ENCODE results near the gene LRRC37B.
"Not testable (repeated sequence)": the region's sequence is repeated elsewhere in the genome, so short reads cannot be mapped to it uniquely, and the experiment has no call there.

LRRC37B gene

GRCh38 chr17:32010114-32010513 lies 2.9 kb downstream of the LRRC37B start:
- H3K4me3 ChIP-seq (ENCODE audit: low read depth in 1 of 5, low read length in 5 of 5), result no peak overlapping the region
- peaks cover 2 to 30% (median 23%) of the 10 kb centered on the region in 5 donors for H3K4me1 ChIP-seq (ENCODE audit: control insufficient read depth in 5 of 5, insufficient read depth in 5 of 5, low read length in 5 of 5)
- no peak overlapping the region for H3K27ac ChIP-seq (ENCODE audit: low read depth, low read length)
- H3K9me3 ChIP-seq (ENCODE audit: control insufficient read depth in 5 of 5, low read length in 5 of 5), result no peaks in the 10 kb centered on the region
- no peaks in the 10 kb centered on the region for H3K27me3 ChIP-seq (ENCODE audit: control insufficient read depth in 5 of 5, insufficient read depth in 4 of 5, low read length in 5 of 5)
- H3K9ac ChIP-seq (ENCODE audit: low read length in 5 of 5), result no peak overlapping the region
- H3K36me3 ChIP-seq (ENCODE audit: control insufficient read depth in 5 of 5, insufficient read depth in 5 of 5, low read length in 5 of 5), result no peaks in the 10 kb centered on the region

- Histone ChIP-seq H3K4me3 (ENCODE audit: low read depth in 1 of 5, low read length in 5 of 5) (no peak overlapping the region), H3K9me3 (ENCODE audit: control insufficient read depth in 5 of 5, low read length in 5 of 5) (no peaks in the 10 kb centered on the region), H3K27me3 (ENCODE audit: control insufficient read depth in 5 of 5, insufficient read depth in 4 of 5, low read length in 5 of 5) (no peaks in the 10 kb centered on the region), H3K9ac (ENCODE audit: low read length in 5 of 5) (no peak overlapping the region), H3K27ac (ENCODE audit: low read depth, low read length) (no peak overlapping the region), H3K36me3 (ENCODE audit: control insufficient read depth in 5 of 5, insufficient read depth in 5 of 5, low read length in 5 of 5) (peaks cover 0 to 13% (median 4%) of the 10 kb centered on the region in 5 donors), H3K4me1 (ENCODE audit: control insufficient read depth in 5 of 5, insufficient read depth in 5 of 5, low read length in 5 of 5) (no peaks in the 10 kb centered on the region)
Observed at GRCh38 chr17:32015245-32016013, 8.2 kb downstream of the LRRC37B start.

DNA sequence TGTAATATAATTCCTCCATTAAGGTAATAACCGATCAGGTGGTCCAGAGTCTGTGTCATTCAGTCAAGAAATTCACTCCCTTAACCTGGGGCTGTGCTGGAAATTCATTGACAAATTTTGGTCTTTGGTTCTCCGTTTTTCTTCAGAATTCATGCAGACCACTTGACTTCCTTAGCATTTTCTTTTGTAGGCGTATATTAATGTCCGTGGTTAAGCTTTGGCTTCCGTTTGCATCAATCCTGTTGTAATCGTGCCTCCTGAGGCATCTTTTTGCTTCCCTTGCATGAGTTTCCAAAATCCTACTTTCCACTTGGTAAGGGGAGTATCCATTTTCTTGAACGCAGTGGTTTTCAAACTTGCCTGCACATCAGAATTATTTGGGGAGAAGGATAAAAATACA lies 9.0 kb downstream of the LRRC37B start:
- Histone ChIP-seq H3K4me1 (ENCODE audit: control insufficient read depth in 5 of 5, insufficient read depth in 5 of 5, low read length in 5 of 5) (peaks cover 0 to 4% (median 3%) of the 10 kb centered on the region in 5 donors), H3K36me3 (ENCODE audit: control insufficient read depth in 5 of 5, insufficient read depth in 5 of 5, low read length in 5 of 5) (peaks cover 0 to 13% (median 5%) of the 10 kb centered on the region in 5 donors), H3K27me3 (ENCODE audit: control insufficient read depth in 5 of 5, insufficient read depth in 4 of 5, low read length in 5 of 5) (no peaks in the 10 kb centered on the region), H3K4me3 (ENCODE audit: low read depth in 1 of 5, low read length in 5 of 5) (no peak overlapping the region), H3K27ac (ENCODE audit: low read depth, low read length) (no peak overlapping the region), H3K9me3 (ENCODE audit: control insufficient read depth in 5 of 5, low read length in 5 of 5) (no peaks in the 10 kb centered on the region), H3K9ac (ENCODE audit: low read length in 5 of 5) (no peak overlapping the region)

DNA sequence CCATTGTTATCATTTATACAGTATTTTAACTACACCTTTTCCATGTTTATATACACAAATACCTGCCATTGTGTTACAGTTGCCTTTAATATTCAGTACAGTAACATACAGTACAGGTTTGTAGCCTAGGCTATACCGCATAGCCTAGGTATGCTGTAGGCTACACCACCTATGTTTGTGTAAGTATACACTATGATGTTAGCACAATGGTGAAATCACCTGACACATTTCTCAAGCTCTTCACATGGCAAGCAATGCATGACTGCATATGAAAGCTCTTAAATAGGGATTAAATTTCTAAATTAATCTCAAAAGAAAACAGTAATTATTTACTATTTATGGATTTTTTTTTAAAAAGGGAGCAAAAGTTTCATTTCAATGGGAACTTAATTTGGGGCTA lies 12.0 kb downstream of the LRRC37B start:
- Histone ChIP-seq H3K27ac (ENCODE audit: low read depth, low read length) (no peak overlapping the region), H3K4me1 (ENCODE audit: control insufficient read depth in 5 of 5, insufficient read depth in 5 of 5, low read length in 5 of 5) (peaks cover 0 to 6% (median 5%) of the 10 kb centered on the region in 5 donors), H3K4me3 (ENCODE audit: low read depth in 1 of 5, low read length in 5 of 5) (no peak overlapping the region), H3K9me3 (ENCODE audit: control insufficient read depth in 5 of 5, low read length in 5 of 5) (no peaks in the 10 kb centered on the region), H3K36me3 (ENCODE audit: control insufficient read depth in 5 of 5, insufficient read depth in 5 of 5, low read length in 5 of 5) (peaks cover 0 to 24% (median 12%) of the 10 kb centered on the region in 5 donors), H3K27me3 (ENCODE audit: control insufficient read depth in 5 of 5, insufficient read depth in 4 of 5, low read length in 5 of 5) (no peaks in the 10 kb centered on the region), H3K9ac (ENCODE audit: low read length in 5 of 5) (no peak overlapping the region)

GRCh38 chr17:32020943-32021614 lies 13.9 kb downstream of the LRRC37B start:
- H3K9ac ChIP-seq (ENCODE audit: low read length in 5 of 5), result no peak overlapping the region
- no peak overlapping the region for H3K4me3 ChIP-seq (ENCODE audit: low read depth in 1 of 5, low read length in 5 of 5)
- H3K27me3 ChIP-seq (ENCODE audit: control insufficient read depth in 5 of 5, insufficient read depth in 4 of 5, low read length in 5 of 5), result no peaks in the 10 kb centered on the region

GRCh38 chr17:32021615-32021955 lies 14.4 kb downstream of the LRRC37B start:
- Histone ChIP-seq H3K9me3 (ENCODE audit: control insufficient read depth in 5 of 5, low read length in 5 of 5) (no peaks in the 10 kb centered on the region), H3K9ac (ENCODE audit: low read length in 5 of 5) (no peak overlapping the region), H3K36me3 (ENCODE audit: control insufficient read depth in 5 of 5, insufficient read depth in 5 of 5, low read length in 5 of 5) (peaks cover 0 to 24% (median 12%) of the 10 kb centered on the region in 5 donors), H3K27me3 (ENCODE audit: control insufficient read depth in 5 of 5, insufficient read depth in 4 of 5, low read length in 5 of 5) (no peaks in the 10 kb centered on the region), H3K4me1 (ENCODE audit: control insufficient read depth in 5 of 5, insufficient read depth in 5 of 5, low read length in 5 of 5) (peaks cover 0 to 6% (median 5%) of the 10 kb centered on the region in 5 donors), H3K4me3 (ENCODE audit: low read depth in 1 of 5, low read length in 5 of 5) (no peak overlapping the region), H3K27ac (ENCODE audit: low read depth, low read length) (no peak overlapping the region)

More at GRCh38 chr17:32020943-32021614, 13.9 kb downstream of the LRRC37B start:
- Histone ChIP-seq H3K9me3 (ENCODE audit: control insufficient read depth in 5 of 5, low read length in 5 of 5) (no peaks in the 10 kb centered on the region), H3K36me3 (ENCODE audit: control insufficient read depth in 5 of 5, insufficient read depth in 5 of 5, low read length in 5 of 5) (peaks cover 0 to 24% (median 12%) of the 10 kb centered on the region in 5 donors), H3K27ac (ENCODE audit: low read depth, low read length) (no peak overlapping the region), H3K4me1 (ENCODE audit: control insufficient read depth in 5 of 5, insufficient read depth in 5 of 5, low read length in 5 of 5) (peaks cover 0 to 6% (median 5%) of the 10 kb centered on the region in 5 donors)

GRCh38 chr17:32022554-32022953 lies 15.4 kb downstream of the LRRC37B start:
- not testable (repeated sequence) for H3K4me3 ChIP-seq (ENCODE audit: low read depth in 1 of 5, low read length in 5 of 5); H3K9ac ChIP-seq (ENCODE audit: low read length in 5 of 5); H3K4me1 ChIP-seq (ENCODE audit: control insufficient read depth in 5 of 5, insufficient read depth in 5 of 5, low read length in 5 of 5); H3K27ac ChIP-seq (ENCODE audit: low read depth, low read length); H3K9me3 ChIP-seq (ENCODE audit: control insufficient read depth in 5 of 5, low read length in 5 of 5); H3K27me3 ChIP-seq (ENCODE audit: control insufficient read depth in 5 of 5, insufficient read depth in 4 of 5, low read length in 5 of 5)
- peaks cover 0 to 27% (median 15%) of the 10 kb centered on the region in 5 donors for H3K36me3 ChIP-seq (ENCODE audit: control insufficient read depth in 5 of 5, insufficient read depth in 5 of 5, low read length in 5 of 5)

- H3K9ac ChIP-seq (ENCODE audit: low read length in 5 of 5); H3K4me3 ChIP-seq (ENCODE audit: low read depth in 1 of 5, low read length in 5 of 5); H3K4me1 ChIP-seq (ENCODE audit: control insufficient read depth in 5 of 5, insufficient read depth in 5 of 5, low read length in 5 of 5); H3K9me3 ChIP-seq (ENCODE audit: control insufficient read depth in 5 of 5, low read length in 5 of 5); H3K27me3 ChIP-seq (ENCODE audit: control insufficient read depth in 5 of 5, insufficient read depth in 4 of 5, low read length in 5 of 5); H3K36me3 ChIP-seq (ENCODE audit: control insufficient read depth in 5 of 5, insufficient read depth in 5 of 5, low read length in 5 of 5); H3K27ac ChIP-seq (ENCODE audit: low read depth, low read length): not testable (repeated sequence)
Observed at GRCh38 chr17:32027271-32027670, 20.1 kb downstream of the LRRC37B start.

DNA sequence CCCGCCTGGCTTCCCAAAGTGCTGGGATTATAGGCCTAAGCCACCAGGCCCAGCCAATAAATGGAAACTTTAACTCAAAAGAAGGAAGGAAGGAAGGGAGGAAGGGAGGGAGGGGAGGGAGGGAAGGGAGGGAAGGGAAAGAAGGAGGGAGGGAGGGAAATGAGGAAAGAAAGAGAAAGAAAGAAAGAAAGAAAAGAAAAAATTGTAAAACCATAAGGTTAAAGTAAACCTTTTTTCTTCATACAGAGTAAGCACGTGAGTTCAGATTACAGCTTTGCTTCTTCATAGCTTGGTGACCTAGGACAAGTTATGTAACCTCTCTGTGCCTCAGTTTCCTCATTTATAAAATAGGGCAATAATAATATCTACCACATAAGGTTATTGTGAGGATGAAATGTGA lies 26.0 kb downstream of the LRRC37B start:
- Histone ChIP-seq H3K4me1 (ENCODE audit: control insufficient read depth in 5 of 5, insufficient read depth in 5 of 5, low read length in 5 of 5) (no peaks in the 10 kb centered on the region), H3K36me3 (ENCODE audit: control insufficient read depth in 5 of 5, insufficient read depth in 5 of 5, low read length in 5 of 5) (peaks cover 7 to 23% (median 18%) of the 10 kb centered on the region in 5 donors), H3K4me3 (ENCODE audit: low read depth in 1 of 5, low read length in 5 of 5) (no peak overlapping the region), H3K27ac (ENCODE audit: low read depth, low read length) (no peak overlapping the region), H3K27me3 (ENCODE audit: control insufficient read depth in 5 of 5, insufficient read depth in 4 of 5, low read length in 5 of 5) (no peaks in the 10 kb centered on the region), H3K9me3 (ENCODE audit: control insufficient read depth in 5 of 5, low read length in 5 of 5) (no peaks in the 10 kb centered on the region), H3K9ac (ENCODE audit: low read length in 5 of 5) (no peak overlapping the region)

- not testable (repeated sequence) for H3K4me3 ChIP-seq (ENCODE audit: low read depth in 1 of 5, low read length in 5 of 5); H3K27ac ChIP-seq (ENCODE audit: low read depth, low read length); H3K27me3 ChIP-seq (ENCODE audit: control insufficient read depth in 5 of 5, insufficient read depth in 4 of 5, low read length in 5 of 5); H3K4me1 ChIP-seq (ENCODE audit: control insufficient read depth in 5 of 5, insufficient read depth in 5 of 5, low read length in 5 of 5); H3K9me3 ChIP-seq (ENCODE audit: control insufficient read depth in 5 of 5, low read length in 5 of 5); H3K9ac ChIP-seq (ENCODE audit: low read length in 5 of 5)
- peaks cover 7 to 23% (median 18%) of the 10 kb centered on the region in 5 donors for H3K36me3 ChIP-seq (ENCODE audit: control insufficient read depth in 5 of 5, insufficient read depth in 5 of 5, low read length in 5 of 5)
Observed at GRCh38 chr17:32033812-32034211, 26.6 kb downstream of the LRRC37B start.
